GM10266 (cell line): ENCODE data around the gene GPR31.
"Not testable (repeated sequence)": the region's sequence is repeated elsewhere in the genome, so short reads cannot be mapped to it uniquely, and the experiment has no call there.

Source experiments
- DNase-seq: peaks from one replicate; pipeline ENCODE4 v3.0.0; 2012; ENCODE audit errors: extremely low spot score
- CTCF ChIP-seq: IDR thresholded peaks from 2 replicates; pipeline ENCODE4 v1.5.1; 2012; ENCODE audit warnings: mild to moderate bottlenecking, low read depth; ENCODE audit not compliant: control insufficient read depth, insufficient read depth; ENCODE audit errors: missing control alignments

The GPR31 gene

GRCh38 chr6:167177271-167177670 is 19.5 kb upstream of the GPR31 start:
- not testable (repeated sequence) for DNase-seq

DNA sequence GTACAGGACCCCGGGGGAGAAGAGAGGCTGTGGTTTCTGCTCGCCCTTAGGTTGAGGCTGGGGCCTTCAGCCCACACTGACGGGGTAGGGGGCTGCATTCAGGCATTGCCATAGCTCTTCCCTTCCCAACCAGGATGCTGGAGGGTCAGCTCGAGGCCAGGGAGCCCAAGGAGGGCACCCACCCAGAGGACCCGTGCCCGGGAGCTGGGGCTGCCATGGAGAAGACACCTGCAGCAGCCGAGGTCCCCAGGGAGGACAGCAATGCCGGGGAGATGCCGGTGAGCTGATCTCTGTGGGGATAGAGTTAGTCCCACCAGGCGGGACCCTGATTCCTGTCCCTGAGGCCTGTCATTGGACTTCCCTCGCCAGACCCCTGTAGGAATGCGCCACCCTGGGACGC is 14.2 kb upstream of the GPR31 start:
- not testable (repeated sequence) for DNase-seq

DNA sequence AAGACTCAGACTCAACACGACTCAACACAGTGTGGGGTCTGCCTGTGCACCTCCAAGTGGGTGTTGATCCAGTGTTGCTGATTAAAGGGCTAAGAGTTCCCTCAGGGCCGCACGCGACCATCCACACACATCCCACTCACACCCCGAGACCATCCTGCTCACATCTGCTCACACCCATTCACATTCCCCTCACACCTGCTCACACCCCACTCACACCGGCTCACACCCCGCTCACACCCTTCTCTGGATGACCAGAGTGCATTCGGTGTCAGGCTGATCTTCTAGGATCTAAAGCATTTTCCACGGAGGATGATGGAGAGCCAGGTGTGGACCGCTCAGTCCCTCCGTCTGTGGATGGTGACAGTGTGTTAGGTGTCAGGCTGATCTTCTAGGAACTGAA is 13.5 kb upstream of the GPR31 start:
- not testable (repeated sequence) for DNase-seq

DNA sequence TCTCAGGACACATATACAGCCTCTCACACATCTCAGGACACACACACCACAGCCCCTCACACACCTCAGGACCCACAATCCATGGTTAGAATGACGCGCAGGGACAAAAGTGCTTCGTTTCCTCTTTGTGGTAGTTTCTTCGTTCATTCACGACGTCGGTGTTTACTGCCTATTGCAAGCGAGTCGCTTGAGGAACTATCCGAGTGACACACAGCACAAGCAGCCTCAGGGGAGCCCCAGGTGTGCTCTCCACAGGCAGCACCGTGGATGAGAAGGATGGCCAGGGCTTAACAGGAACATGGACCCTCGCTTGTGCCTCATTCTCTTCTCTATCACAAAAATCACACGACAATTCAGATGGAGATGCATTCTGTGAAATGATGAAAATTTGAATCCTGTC is 12.1 kb upstream of the GPR31 start:
- not testable (repeated sequence) for DNase-seq

GRCh38 chr6:167168296-167168695 is 10.5 kb upstream of the GPR31 start:
- DNase-seq = not testable (repeated sequence)

DNA sequence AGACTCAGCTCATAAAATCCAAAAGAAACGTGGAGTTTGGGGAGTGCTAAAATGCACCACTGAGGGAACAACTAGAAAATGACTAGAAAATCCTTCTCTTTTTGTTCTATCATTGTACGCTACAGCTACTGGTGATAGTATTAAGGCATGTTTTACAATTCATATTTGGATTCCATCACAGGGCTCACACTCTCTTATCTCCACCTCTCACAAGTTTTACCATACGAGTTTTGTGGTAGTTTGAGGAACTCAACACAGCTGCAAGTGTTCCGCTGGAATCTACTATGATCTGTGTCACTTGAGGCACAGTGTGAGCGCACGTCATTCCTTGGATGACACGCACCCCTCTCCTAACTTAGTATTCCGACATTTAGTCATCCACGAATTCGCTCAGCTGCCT is 9.9 kb upstream of the GPR31 start:
- not testable (repeated sequence) for DNase-seq

DNA sequence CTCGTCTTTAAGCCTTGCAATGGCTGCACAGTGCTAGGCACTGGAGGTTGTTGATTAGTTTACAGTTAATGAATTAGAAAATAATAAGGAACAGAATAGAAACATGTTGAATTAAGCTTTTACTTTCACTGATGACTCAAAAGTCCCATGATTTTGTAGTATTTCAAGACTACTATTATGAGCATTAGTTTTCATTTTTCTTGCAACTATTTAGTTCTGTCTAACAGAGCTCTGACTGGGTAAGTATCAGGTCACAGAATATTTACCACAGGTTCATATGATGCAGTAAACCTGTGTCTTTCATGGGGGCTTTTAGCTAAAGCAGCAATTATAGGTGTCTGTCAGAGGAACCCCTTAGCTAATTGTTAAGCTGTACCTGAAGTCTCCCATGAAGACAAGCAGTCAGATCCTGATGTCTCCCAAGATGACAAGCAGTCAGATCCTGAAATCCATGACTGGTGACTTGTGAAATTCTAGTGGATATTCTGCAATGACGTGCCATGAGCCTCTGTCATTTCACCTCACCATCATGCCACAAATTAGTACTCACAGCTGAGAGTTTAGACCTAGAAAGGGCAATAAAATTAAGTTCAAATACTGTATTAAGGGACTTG is 8.2 kb upstream of the GPR31 start:
- no peak for DNase-seq
- TF ChIP-seq CTCF = no peak

- DNase-seq = no peak
Observed at GRCh38 chr6:167164261-167164660, 6.5 kb upstream of the GPR31 start.

DNA sequence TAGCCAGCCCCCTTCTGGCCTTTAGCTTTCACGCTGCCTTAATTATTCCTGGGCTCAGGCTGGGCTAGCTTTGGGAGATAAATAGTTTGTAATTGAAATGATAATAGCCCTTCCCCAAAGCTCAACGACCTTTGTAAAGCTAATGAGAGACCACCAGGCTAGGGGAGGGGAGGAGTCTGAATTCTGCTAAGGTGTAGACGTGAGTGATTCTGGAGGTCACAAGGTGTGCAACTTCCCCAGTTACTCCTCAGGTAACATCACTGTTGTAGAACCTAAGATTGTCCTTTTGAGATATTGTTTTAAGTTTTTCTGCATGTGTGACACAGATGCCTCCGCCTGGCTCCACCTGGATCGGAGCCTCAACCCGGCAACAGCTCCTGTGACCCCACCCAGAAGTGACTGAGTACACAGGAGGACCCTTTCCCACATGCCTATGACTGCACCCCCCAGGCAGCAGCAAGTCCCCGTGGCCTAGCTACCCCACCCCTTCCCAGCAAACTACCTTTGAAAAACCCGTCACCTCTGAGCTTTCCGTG is 5.8 kb upstream of the GPR31 start:
- TF ChIP-seq CTCF = no peak
- DNase-seq = no peak

More at GRCh38 chr6:167164261-167164660, 6.5 kb upstream of the GPR31 start:
- no peak for TF ChIP-seq CTCF

GRCh38 chr6:167162591-167162990 is 4.8 kb upstream of the GPR31 start:
- TF ChIP-seq CTCF = no peak
- DNase-seq = no peak

- TF ChIP-seq CTCF = no peak
- no peak for DNase-seq
Observed at GRCh38 chr6:167161851-167162467, 4.2 kb upstream of the GPR31 start.
